Activated T-cell treated with anti-CD3 and anti-CD28 coated beads, Interleukin-2, amount 50 U/mL, for 72 hours (primary cell): ENCODE data around the gene ZFP91. TPM values are rescaled to one million over a fixed set of nuclear protein-coding genes. Genes with fewer than 3 reads are reported as not detected.

Source experiments
- ATAC-seq, 2 donors: fragments of 150-1000 bp; cut with Tn5 transposase; replicated peaks in 1 of 2; 2 replicates each; pipeline ENCODE4 v1.10.0; 2021; ENCODE audit warnings: moderate library complexity in 2 of 2, mild to moderate bottlenecking in 1 of 2
- DNase-seq, 2 donors: peaks; one replicate each; pipeline ENCODE4 v3.0.0; 2021 to 2022; ENCODE audit warnings: mixed read lengths in 1 of 2
- H3K27ac Mint-ChIP-seq: one replicate; pipeline ENCODE4 v1.8.0; 2022; ENCODE audit warnings: mild to moderate bottlenecking, moderate library complexity, mixed read lengths
- H3K27me3 Mint-ChIP-seq: one replicate; pipeline ENCODE4 v1.8.0; 2022; ENCODE audit warnings: low read depth, mixed read lengths
- H3K36me3 Mint-ChIP-seq, 2 donors: one replicate each; pipeline ENCODE4 v1.8.0; 2022; ENCODE audit warnings: mixed read lengths in 2 of 2, mild to moderate bottlenecking in 1 of 2; ENCODE audit not compliant: insufficient read depth in 2 of 2
- H3K4me1 Mint-ChIP-seq: one replicate; pipeline ENCODE4 v1.8.0; 2022; ENCODE audit warnings: low read depth, mixed read lengths
- H3K4me3 Mint-ChIP-seq, 2 donors: one replicate each; pipeline ENCODE4 v1.8.0; 2022; ENCODE audit warnings: mild to moderate bottlenecking in 2 of 2, mixed read lengths in 2 of 2, moderate library complexity in 2 of 2
- H3K9me3 Mint-ChIP-seq, 2 donors: one replicate each; pipeline ENCODE4 v1.8.0; 2022; ENCODE audit warnings: mixed read lengths in 2 of 2
- total RNA-seq, 2 donors: library from RNA; stranded (reverse); gene quantifications; one replicate each; pipeline ENCODE4 v1.2.3, GENCODE V29; 2022

The ZFP91 gene
- total RNA-seq, 2 donors from 2014 or later = 43.4 to 48.4 TPM

DNA sequence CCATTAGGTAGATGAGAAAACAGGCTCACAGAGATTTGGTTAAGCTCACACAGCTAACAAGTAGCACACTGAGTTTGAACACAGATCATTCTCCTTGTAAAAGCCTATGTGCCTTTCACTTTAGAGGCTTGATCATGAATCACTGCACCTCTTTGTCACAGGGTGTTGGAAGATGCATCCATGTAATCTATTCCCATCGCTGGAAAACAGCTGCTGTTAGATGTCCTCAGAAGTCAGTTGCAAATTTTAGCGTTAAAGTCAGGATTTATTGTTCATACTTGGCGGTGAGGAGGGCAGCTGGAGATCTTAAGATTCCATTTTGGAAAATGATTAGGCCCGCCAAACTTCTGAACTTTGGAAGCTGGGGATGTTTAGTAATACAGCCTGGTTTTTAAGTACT lies 46.2 kb downstream of the ZFP91 start:
- no peak overlapping the region for H3K4me3 Mint-ChIP-seq
- ATAC-seq (no peak), DNase-seq (no peak)
- H3K27ac Mint-ChIP-seq = peak overlapping the region; percentile 25
- H3K9me3 Mint-ChIP-seq = no peaks in the 10 kb centered on the region
- no peaks in the 10 kb centered on the region for H3K27me3 Mint-ChIP-seq
- H3K36me3 Mint-ChIP-seq = peaks cover 2 to 24% of the 10 kb centered on the region in 2 donors
- peaks cover 12% of the 10 kb centered on the region for H3K4me1 Mint-ChIP-seq

DNA sequence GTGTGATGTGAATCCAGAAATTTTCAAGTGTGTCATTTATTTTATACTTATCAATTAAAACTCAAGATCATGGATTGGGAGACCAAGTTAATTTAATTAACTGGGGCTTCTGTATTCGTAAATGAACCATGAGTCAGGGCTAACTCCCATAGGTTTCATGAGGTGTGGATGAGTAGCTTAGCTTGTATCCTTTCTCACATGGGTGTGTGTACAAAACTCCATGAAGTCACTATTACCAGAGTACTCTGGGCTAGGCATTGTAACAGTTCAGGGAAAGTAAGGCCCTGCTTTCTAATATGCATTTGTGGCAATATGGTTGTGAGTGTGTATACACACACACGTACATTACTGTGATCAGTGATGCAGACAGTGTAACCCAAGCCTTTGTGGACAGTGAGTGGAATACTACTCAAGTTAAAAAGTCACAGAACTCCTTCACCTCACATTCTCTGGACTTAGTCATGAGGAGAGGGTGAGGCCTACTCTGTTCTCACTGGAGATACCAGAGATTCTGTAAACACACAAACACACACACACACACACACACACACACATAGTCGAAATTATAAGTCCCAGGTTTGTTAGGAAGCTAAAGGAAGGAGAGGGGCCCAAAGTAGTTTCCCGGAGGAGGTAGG lies 47.1 kb downstream of the ZFP91 start:
- Mint-ChIP-seq H3K9me3 (no peaks in the 10 kb centered on the region), H3K27ac (peak overlapping the region; percentile 10), H3K36me3 (peaks cover 2 to 21% of the 10 kb centered on the region in 2 donors), H3K27me3 (no peaks in the 10 kb centered on the region), H3K4me1 (peaks cover 12% of the 10 kb centered on the region), H3K4me3 (no peak overlapping the region)
- DNase-seq = no peak
- ATAC-seq = peak in 1 of 2 donors; percentile 25

DNA sequence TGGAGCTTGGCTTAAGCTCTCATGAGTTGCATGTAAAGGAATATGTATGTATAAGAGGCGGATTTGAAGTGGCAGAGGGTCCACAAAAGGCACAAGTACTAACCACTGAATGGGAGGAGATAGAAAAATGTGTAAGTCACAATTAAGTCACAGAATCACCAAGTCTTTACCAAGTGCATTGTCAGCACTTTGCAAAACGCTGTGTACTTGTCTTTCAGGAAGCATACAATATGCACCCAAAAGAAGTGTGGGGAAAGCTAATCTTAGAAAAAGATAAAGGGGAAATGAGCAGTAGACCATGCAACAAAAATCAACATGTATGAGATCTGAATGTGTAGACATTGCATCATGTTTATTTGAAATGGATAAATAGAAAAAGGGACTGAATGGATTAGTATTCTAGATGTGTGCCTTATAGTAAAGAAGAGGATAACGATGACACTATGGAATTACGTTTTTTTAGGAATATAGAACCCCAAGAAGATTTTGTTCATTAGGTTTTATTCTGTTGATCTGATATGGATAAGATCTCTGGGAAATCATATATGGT lies 48.1 kb downstream of the ZFP91 start:
- H3K27ac Mint-ChIP-seq = peak overlapping the region; percentile 72
- H3K27me3 Mint-ChIP-seq = no peaks in the 10 kb centered on the region
- H3K9me3 Mint-ChIP-seq = no peaks in the 10 kb centered on the region
- no peak overlapping the region for H3K4me3 Mint-ChIP-seq
- ATAC-seq (no peak), DNase-seq (no peak)
- H3K4me1 Mint-ChIP-seq = peaks cover 3% of the 10 kb centered on the region
- H3K36me3 Mint-ChIP-seq = peaks cover 2 to 16% of the 10 kb centered on the region in 2 donors

DNA sequence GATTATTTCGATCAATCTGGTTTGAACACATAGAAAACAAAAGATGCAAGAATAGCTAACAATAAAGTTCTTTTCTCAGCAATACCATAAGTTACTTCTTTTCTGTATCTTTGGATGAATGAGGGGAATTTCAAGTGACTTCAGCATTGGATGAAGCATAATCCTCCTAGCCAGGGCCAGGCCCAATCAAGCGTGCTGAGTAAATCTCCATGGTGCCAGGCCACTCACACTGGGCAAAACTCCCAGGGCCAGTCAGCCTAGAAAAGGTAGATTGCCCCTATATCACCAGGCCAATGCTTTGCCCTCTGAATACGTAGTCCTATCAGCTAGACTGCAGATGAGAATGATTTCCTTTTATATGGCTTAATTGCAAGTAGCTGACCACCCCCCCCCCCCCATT lies 49.6 kb downstream of the ZFP91 start:
- no peak for DNase-seq
- ATAC-seq = no peak
- Mint-ChIP-seq H3K9me3 (no peaks in the 10 kb centered on the region), H3K27ac (no peak overlapping the region), H3K4me1 (no peaks in the 10 kb centered on the region), H3K36me3 (peaks cover 0 to 8% of the 10 kb centered on the region in 2 donors), H3K27me3 (no peaks in the 10 kb centered on the region), H3K4me3 (no peak overlapping the region)

- Mint-ChIP-seq H3K4me1 (no peaks in the 10 kb centered on the region), H3K27ac (no peak overlapping the region), H3K4me3 (no peak overlapping the region), H3K36me3 (peaks cover 0 to 4% of the 10 kb centered on the region in 2 donors), H3K27me3 (no peaks in the 10 kb centered on the region), H3K9me3 (no peaks in the 10 kb centered on the region)
- peak; percentile 37 to 46 for ATAC-seq
- peak in 1 of 2 donors; percentile 18 for DNase-seq
Measured at GRCh38 chr11:58629857-58630256, 51.0 kb downstream of the ZFP91 start.

DNA sequence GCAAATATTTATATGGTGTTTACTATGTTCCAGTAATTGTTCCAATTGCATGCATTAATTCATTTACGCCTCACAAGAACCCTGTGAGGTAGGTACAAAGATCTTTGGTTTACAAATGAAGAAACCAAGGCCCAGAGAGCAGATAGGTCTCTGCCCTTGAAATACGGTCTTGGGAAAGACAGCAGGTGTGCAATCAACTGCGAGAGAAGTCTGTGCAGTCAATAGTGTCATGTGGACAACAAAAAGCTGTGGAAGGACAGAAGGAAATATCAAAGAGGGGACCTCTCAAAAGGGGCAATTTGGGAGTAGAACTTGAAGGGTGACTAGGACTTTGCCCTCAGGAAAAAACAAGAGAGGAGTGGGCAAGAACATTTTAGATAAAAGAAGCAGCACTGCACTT lies 52.5 kb downstream of the ZFP91 start:
- Mint-ChIP-seq H3K9me3 (no peaks in the 10 kb centered on the region), H3K27ac (no peak overlapping the region), H3K27me3 (no peaks in the 10 kb centered on the region), H3K4me3 (no peak overlapping the region), H3K4me1 (no peaks in the 10 kb centered on the region), H3K36me3 (peaks cover 0 to 4% of the 10 kb centered on the region in 2 donors)
- ATAC-seq (no peak), DNase-seq (no peak)

GRCh38 chr11:58632510-58632909 lies 53.6 kb downstream of the ZFP91 start:
- no peak for ATAC-seq
- DNase-seq = no peak
- no peak overlapping the region for H3K4me3 Mint-ChIP-seq
- no peaks in the 10 kb centered on the region for H3K4me1 Mint-ChIP-seq
- peaks cover 0 to 3% of the 10 kb centered on the region in 2 donors for H3K36me3 Mint-ChIP-seq
- H3K9me3 Mint-ChIP-seq = no peaks in the 10 kb centered on the region
- no peaks in the 10 kb centered on the region for H3K27me3 Mint-ChIP-seq
- H3K27ac Mint-ChIP-seq = no peak overlapping the region

DNA sequence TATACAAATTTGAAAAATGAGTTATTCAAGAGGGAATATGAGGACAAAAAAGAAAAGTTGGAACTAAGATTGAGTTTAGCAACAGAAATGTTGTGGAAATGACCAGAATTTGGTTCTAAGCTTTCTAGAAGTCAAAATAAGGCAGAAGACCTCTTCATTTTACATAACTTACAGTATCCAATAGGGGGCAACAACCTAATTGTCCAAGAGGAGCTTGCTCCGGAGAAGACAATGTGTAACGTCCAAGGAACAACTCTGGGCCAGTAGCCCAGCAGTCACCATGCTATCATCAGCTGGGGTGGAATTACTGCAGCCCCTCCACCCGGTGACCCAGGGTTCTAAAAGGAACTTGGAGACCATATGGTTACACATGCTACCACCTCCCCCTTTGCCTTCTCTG lies 57.7 kb downstream of the ZFP91 start:
- DNase-seq = no peak
- Mint-ChIP-seq H3K4me1 (peaks cover 16% of the 10 kb centered on the region), H3K27ac (no peak overlapping the region), H3K27me3 (no peaks in the 10 kb centered on the region), H3K4me3 (no peak overlapping the region), H3K9me3 (no peaks in the 10 kb centered on the region), H3K36me3 (no peaks in the 10 kb centered on the region)
- no peak for ATAC-seq

GRCh38 chr11:58637371-58637770 lies 58.5 kb downstream of the ZFP91 start:
- H3K27ac Mint-ChIP-seq = no peak overlapping the region
- H3K36me3 Mint-ChIP-seq = no peaks in the 10 kb centered on the region
- no peak for DNase-seq
- H3K9me3 Mint-ChIP-seq = no peaks in the 10 kb centered on the region
- H3K4me3 Mint-ChIP-seq = no peak overlapping the region
- peaks cover 16% of the 10 kb centered on the region for H3K4me1 Mint-ChIP-seq
- ATAC-seq = no peak
- H3K27me3 Mint-ChIP-seq = no peaks in the 10 kb centered on the region

GRCh38 chr11:58639103-58639502 lies 60.2 kb downstream of the ZFP91 start:
- peaks cover 16% of the 10 kb centered on the region for H3K4me1 Mint-ChIP-seq
- peaks cover 0 to 1% of the 10 kb centered on the region in 2 donors for H3K9me3 Mint-ChIP-seq
- H3K4me3 Mint-ChIP-seq = no peak overlapping the region
- no peaks in the 10 kb centered on the region for H3K27me3 Mint-ChIP-seq
- H3K36me3 Mint-ChIP-seq = no peaks in the 10 kb centered on the region
- no peak for DNase-seq
- peak; percentile 11 to 22 for ATAC-seq
- no peak overlapping the region for H3K27ac Mint-ChIP-seq

DNA sequence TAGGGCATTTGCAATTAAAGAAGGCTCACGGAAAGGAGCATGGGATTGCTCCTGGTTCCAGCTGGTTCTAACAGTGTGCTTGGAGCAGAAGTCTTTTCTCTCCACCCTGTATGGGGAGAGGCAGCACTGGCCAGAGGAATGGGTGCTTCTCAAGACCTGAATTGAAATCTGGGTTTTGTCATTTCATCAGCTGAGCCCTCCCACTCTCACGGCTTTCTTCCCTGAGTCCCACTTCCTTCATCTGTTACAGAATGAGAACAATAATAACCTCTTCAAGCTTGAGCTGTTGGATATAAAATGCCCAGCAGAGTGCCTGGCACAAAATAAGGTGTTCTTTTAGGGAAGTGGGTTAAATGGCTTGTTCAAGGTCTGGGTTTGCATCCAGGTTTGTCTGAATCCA lies 60.8 kb downstream of the ZFP91 start:
- Mint-ChIP-seq H3K4me1 (peaks cover 16% of the 10 kb centered on the region), H3K27me3 (no peaks in the 10 kb centered on the region), H3K27ac (no peak overlapping the region)

GRCh38 chr11:58640386-58641023 lies 61.6 kb downstream of the ZFP91 start:
- Mint-ChIP-seq H3K27me3 (no peaks in the 10 kb centered on the region), H3K9me3 (peaks cover 2 to 6% of the 10 kb centered on the region in 2 donors), H3K4me3 (no peak overlapping the region), H3K36me3 (no peaks in the 10 kb centered on the region), H3K4me1 (peaks cover 16% of the 10 kb centered on the region), H3K27ac (peak overlapping the region; percentile 82)
- DNase-seq (no peak), ATAC-seq (peak; percentile 39 to 43)

More for the DNA sequence above, 60.8 kb downstream of the ZFP91 start:
- no peaks in the 10 kb centered on the region for H3K36me3 Mint-ChIP-seq
- no peak overlapping the region for H3K4me3 Mint-ChIP-seq
- no peak for ATAC-seq
- DNase-seq = no peak
- peaks cover 2 to 6% of the 10 kb centered on the region in 2 donors for H3K9me3 Mint-ChIP-seq

- Mint-ChIP-seq H3K36me3 (peaks cover 0 to 4% of the 10 kb centered on the region in 2 donors), H3K4me1 (peaks cover 16% of the 10 kb centered on the region), H3K9me3 (peaks cover 6% of the 10 kb centered on the region in 2 donors)
Measured at GRCh38 chr11:58641341-58641740, 62.5 kb downstream of the ZFP91 start.

More at GRCh38 chr11:58641341-58641740, 62.5 kb downstream of the ZFP91 start:
- DNase-seq (no peak), ATAC-seq (no peak)
- Mint-ChIP-seq H3K27ac (no peak overlapping the region), H3K27me3 (no peaks in the 10 kb centered on the region), H3K4me3 (no peak overlapping the region)
